OCI-LY3 (cell line): ENCODE data around the gene GLP1R.
A peak's percentile ranks its signal among the peaks of the same experiment; 100 is the strongest.

Source experiments
- H2AFZ ChIP-seq: fragments of 200-600, 300-600 bp; shearing (Covaris generic); 2 replicates; pipeline ENCODE4 v1.6.0; 2014; ENCODE audit warnings: antibody characterized with exemption, low read depth, low read length
- H3K27ac ChIP-seq: fragments of 200-600, 300-600 bp; sonication (generic); 2 replicates; pipeline ENCODE4 v1.5.1; 2014; ENCODE audit warnings: mild to moderate bottlenecking, low read length, moderate library complexity, mixed read lengths
- H3K27me3 ChIP-seq: fragments of 200-600, 300-600 bp; sonication (generic); 2 replicates; pipeline ENCODE4 v1.6.1; 2014; ENCODE audit warnings: low read depth, low read length, mixed read lengths
- H3K36me3 ChIP-seq: fragments of 200-600, 300-600 bp; sonication (generic); replicated peaks from 2 replicates; pipeline ENCODE3; 2014; ENCODE audit warnings: low read depth, low read length, mixed read lengths
- H3K4me1 ChIP-seq: fragments of 300-600, 200-600 bp; sonication (generic); 2 replicates; pipeline ENCODE4 v1.6.1; 2014; ENCODE audit warnings: low read length, mixed read lengths
- H3K4me2 ChIP-seq: fragments of 200-600, 300-600 bp; sonication (generic); 2 replicates; pipeline ENCODE4 v1.6.1; 2014; ENCODE audit warnings: low read length, mixed read lengths
- H3K4me3 ChIP-seq: fragments of 300-600, 200-600 bp; sonication (generic); 2 replicates; pipeline ENCODE4 v1.5.1; 2014; ENCODE audit warnings: antibody characterized with exemption, mild to moderate bottlenecking, low read length, moderate library complexity
- H3K79me2 ChIP-seq: fragments of 300-600, 200-600 bp; shearing (Covaris generic); 2 replicates; pipeline ENCODE4 v1.6.1; 2014; ENCODE audit warnings: mild to moderate bottlenecking, low read length, mixed read lengths
- H3K9ac ChIP-seq: fragments of 300-600, 200-600 bp; shearing (Covaris generic); 2 replicates; pipeline ENCODE4 v1.6.0; 2014; ENCODE audit warnings: mild to moderate bottlenecking, low read length, moderate library complexity
- H3K9me3 ChIP-seq: fragments of 200-600, 300-600 bp; shearing (Covaris generic); 2 replicates; pipeline ENCODE4 v1.6.1; 2014; ENCODE audit warnings: low read length, mixed read lengths; ENCODE audit not compliant: insufficient read depth
- H4K20me1 ChIP-seq: fragments of 200-600, 300-600 bp; sonication (generic); 2 replicates; pipeline ENCODE4 v1.6.1; 2016; ENCODE audit warnings: low read length, mixed read lengths; ENCODE audit not compliant: insufficient read depth
- EZH2phosphoT487 ChIP-seq: fragments of 200-600 bp; shearing (Covaris generic); IDR thresholded peaks from 2 replicates; pipeline ENCODE4 v1.6.1; 2018; ENCODE audit warnings: antibody characterized with exemption, mixed run types, low read depth
- TF ChIP-seq, protein P1 (sequence below): fragments of 200-600, 300-600 bp; sonication (generic); IDR thresholded peaks from 2 replicates; pipeline ENCODE4 v1.5.1; 2014; ENCODE audit warnings: antibody characterized with exemption, low read length, low read depth

GLP1R gene

GRCh38 chr6:39091220-39091619 is 42.6 kb downstream of the GLP1R start:
- H3K4me2 ChIP-seq = no peak overlapping the region
- H3K27me3 ChIP-seq = peaks cover 63% of the 10 kb centered on the region
- H3K9ac ChIP-seq = no peak overlapping the region
- H3K4me1 ChIP-seq = peaks cover 6% of the 10 kb centered on the region
- H2AFZ ChIP-seq = no peak overlapping the region
- TF ChIP-seq, protein P1, sequence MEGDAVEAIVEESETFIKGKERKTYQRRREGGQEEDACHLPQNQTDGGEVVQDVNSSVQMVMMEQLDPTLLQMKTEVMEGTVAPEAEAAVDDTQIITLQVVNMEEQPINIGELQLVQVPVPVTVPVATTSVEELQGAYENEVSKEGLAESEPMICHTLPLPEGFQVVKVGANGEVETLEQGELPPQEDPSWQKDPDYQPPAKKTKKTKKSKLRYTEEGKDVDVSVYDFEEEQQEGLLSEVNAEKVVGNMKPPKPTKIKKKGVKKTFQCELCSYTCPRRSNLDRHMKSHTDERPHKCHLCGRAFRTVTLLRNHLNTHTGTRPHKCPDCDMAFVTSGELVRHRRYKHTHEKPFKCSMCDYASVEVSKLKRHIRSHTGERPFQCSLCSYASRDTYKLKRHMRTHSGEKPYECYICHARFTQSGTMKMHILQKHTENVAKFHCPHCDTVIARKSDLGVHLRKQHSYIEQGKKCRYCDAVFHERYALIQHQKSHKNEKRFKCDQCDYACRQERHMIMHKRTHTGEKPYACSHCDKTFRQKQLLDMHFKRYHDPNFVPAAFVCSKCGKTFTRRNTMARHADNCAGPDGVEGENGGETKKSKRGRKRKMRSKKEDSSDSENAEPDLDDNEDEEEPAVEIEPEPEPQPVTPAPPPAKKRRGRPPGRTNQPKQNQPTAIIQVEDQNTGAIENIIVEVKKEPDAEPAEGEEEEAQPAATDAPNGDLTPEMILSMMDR = no peak
- TF ChIP-seq EZH2phosphoT487 = no peak
- no peaks in the 10 kb centered on the region for H3K9me3 ChIP-seq
- no peak overlapping the region for H3K27ac ChIP-seq
- H3K4me3 ChIP-seq = no peak overlapping the region
- H3K79me2 ChIP-seq = no peaks in the 10 kb centered on the region
- H4K20me1 ChIP-seq = peaks cover 10% of the 10 kb centered on the region; the same call in 1 of the 2 replicates
- no peaks in the 10 kb centered on the region for H3K36me3 ChIP-seq

DNA sequence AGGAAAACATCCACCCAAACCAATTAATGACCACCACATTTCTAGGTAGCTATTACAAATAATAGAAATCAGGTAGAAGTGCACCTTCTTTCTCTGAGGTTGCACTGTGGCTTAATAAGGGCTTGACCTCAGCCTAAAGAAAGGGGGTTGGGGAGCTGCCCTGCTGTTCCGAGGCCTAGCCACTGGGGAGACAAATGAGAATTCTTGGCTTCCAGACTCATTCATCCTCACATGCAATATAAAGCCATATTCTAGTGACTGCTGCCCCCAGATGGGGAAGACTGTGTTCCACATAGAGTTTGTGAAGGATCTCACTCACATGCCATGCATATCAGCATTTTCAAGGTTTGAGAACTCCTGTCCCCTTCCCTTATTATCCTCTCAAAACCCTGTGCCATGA is 43.5 kb downstream of the GLP1R start:
- H3K36me3 ChIP-seq = no peaks in the 10 kb centered on the region
- H3K9ac ChIP-seq = no peak overlapping the region
- peaks cover 54% of the 10 kb centered on the region for H3K27me3 ChIP-seq
- H2AFZ ChIP-seq = no peak overlapping the region
- no peak overlapping the region for H3K4me3 ChIP-seq
- no peak overlapping the region for H3K4me2 ChIP-seq
- H4K20me1 ChIP-seq = peaks cover 5% of the 10 kb centered on the region; the same call in 1 of the 2 replicates
- H3K9me3 ChIP-seq = no peaks in the 10 kb centered on the region
- H3K4me1 ChIP-seq = no peaks in the 10 kb centered on the region
- TF ChIP-seq EZH2phosphoT487 = no peak
- TF ChIP-seq, protein P1 = peak; percentile 45
- no peak overlapping the region for H3K27ac ChIP-seq
- H3K79me2 ChIP-seq = no peaks in the 10 kb centered on the region

DNA sequence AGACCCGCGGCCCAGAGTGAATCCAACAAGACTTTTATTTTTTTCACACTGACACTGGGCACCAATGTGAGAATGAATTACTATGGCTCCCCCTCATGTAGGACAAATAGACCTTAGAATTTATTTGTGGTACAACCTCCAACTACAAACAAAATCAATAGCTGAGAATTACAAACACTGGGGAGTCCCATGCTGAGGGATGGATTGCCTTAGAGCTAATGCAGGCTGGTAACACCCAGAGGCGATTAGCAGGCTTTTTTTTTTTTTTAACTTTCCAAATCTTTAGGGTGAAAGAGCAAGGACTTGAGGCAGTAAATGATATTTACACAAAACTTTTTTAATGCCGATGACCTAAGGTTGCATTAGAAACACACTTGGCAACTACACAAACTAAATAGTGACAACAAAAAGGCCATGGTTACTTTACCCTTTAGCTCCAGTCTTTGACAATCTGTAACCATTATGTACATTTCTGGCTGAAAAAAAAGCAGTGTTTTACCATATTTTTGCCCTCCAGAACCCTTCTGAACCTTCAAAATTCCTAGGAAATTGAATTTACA is 44.6 kb downstream of the GLP1R start:
- no peak overlapping the region for H3K27ac ChIP-seq
- no peaks in the 10 kb centered on the region for H3K36me3 ChIP-seq
- no peaks in the 10 kb centered on the region for H3K4me1 ChIP-seq
- no peak overlapping the region for H3K4me2 ChIP-seq
- H3K27me3 ChIP-seq = peaks cover 43% of the 10 kb centered on the region
- H3K9me3 ChIP-seq = no peaks in the 10 kb centered on the region
- no peak overlapping the region for H3K9ac ChIP-seq
- no peak for TF ChIP-seq EZH2phosphoT487
- TF ChIP-seq, protein P1 = no peak
- H2AFZ ChIP-seq = no peak overlapping the region
- H3K4me3 ChIP-seq = no peak overlapping the region
- H3K79me2 ChIP-seq = no peaks in the 10 kb centered on the region
- no peaks in the 10 kb centered on the region for H4K20me1 ChIP-seq

GRCh38 chr6:39095578-39095977 is 47.0 kb downstream of the GLP1R start:
- no peaks in the 10 kb centered on the region for H3K4me1 ChIP-seq
- no peaks in the 10 kb centered on the region for H3K36me3 ChIP-seq
- no peak overlapping the region for H2AFZ ChIP-seq
- H3K9ac ChIP-seq = no peak overlapping the region
- no peak overlapping the region for H3K4me3 ChIP-seq
- no peaks in the 10 kb centered on the region for H3K79me2 ChIP-seq
- no peak overlapping the region for H3K27ac ChIP-seq
- TF ChIP-seq, protein P1 = no peak
- TF ChIP-seq EZH2phosphoT487 = no peak
- H3K27me3 ChIP-seq = peaks cover 20% of the 10 kb centered on the region
- H3K9me3 ChIP-seq = no peaks in the 10 kb centered on the region
- no peak overlapping the region for H3K4me2 ChIP-seq
- H4K20me1 ChIP-seq = no peaks in the 10 kb centered on the region
